HepG2 (cell line): ENCODE data around the gene COL13A1. TPM values are rescaled to one million over a fixed set of nuclear protein-coding genes. Genes with fewer than 3 reads are reported as not detected.

Source experiments
- FOXA3 ChIP-seq: IDR thresholded peaks from 2 replicates; pipeline ENCODE4 v1.6.1; 2016; ENCODE audit warnings: missing genetic modification reagents, missing compliant biosample characterization
- KDM4B ChIP-seq: sonication (generic); formaldehyde crosslinking; IDR thresholded peaks from 2 replicates; pipeline ENCODE4 v1.4.0; 2020; ENCODE audit warnings: missing genetic modification reagents
- MATR3 ChIP-seq: sonication (generic); formaldehyde crosslinking; IDR thresholded peaks from 2 replicates; pipeline ENCODE4 v1.4.0; 2020; ENCODE audit warnings: missing genetic modification reagents
- MAX ChIP-seq: IDR thresholded peaks from 2 replicates; pipeline ENCODE4 v1.6.1; 2012; ENCODE audit warnings: inconsistent platforms
- MTF1 ChIP-seq: sonication (generic); formaldehyde crosslinking; IDR thresholded peaks from 2 replicates; pipeline ENCODE4 v1.5.0; 2020; ENCODE audit warnings: missing genetic modification reagents
- TAF1 ChIP-seq: sonication (generic); formaldehyde crosslinking; IDR thresholded peaks from 2 replicates; pipeline ENCODE4 v1.4.0; 2020; ENCODE audit warnings: missing genetic modification reagents
- ZFP1 ChIP-seq: IDR thresholded peaks from 2 replicates; pipeline ENCODE4 v1.6.1; 2016
- ZNF292 ChIP-seq: sonication (generic); formaldehyde crosslinking; IDR thresholded peaks from 2 replicates; pipeline ENCODE4 v1.8.1; 2022; ENCODE audit warnings: mild to moderate bottlenecking, low read depth, missing genetic modification reagents, borderline replicate concordance
- ZNF589 ChIP-seq: sonication (generic); formaldehyde crosslinking; conservative IDR thresholded peaks from 2 replicates; pipeline ENCODE4 v1.8.0; 2022; ENCODE audit warnings: mild to moderate bottlenecking, moderate library complexity, missing genetic modification reagents
- ZSCAN9 ChIP-seq: IDR thresholded peaks from 2 replicates; pipeline ENCODE4 v1.6.1; 2016; ENCODE audit warnings: borderline replicate concordance
- polyA plus RNA-seq, 8 experiments: library from polyadenylated mRNA; depleted of rRNA in 3 of 8; stranded (reverse) in 7 of 8; unstranded in 1 of 8; fragments of >200 nt; fragmentation: Illumina TruSeq in 4 of 8; extraction: Trizol in 4 of 8; gene quantifications; 2 replicates each; pipeline versions ENCODE4 v1.2.1 to v1.2.3, GENCODE V29; 2011 to 2016; ENCODE audit warnings: low read depth in 4 of 8, missing spikeins in 1 of 8, mixed read lengths in 1 of 8; ENCODE audit not compliant: insufficient read depth in 1 of 8
- total RNA-seq, 5 experiments: library from RNA; depleted of rRNA; stranded (reverse); fragments of >200 nt; fragmentation: Illumina TruSeq; extraction: Trizol; gene quantifications; 2 replicates each; pipeline ENCODE4 v1.2.3, GENCODE V29; 2016; ENCODE audit warnings: low read depth in 1 of 5
- TF ChIP-seq, protein P1 (sequence below): sonication (generic); formaldehyde crosslinking; IDR thresholded peaks from 2 replicates; pipeline ENCODE4 v1.5.0; 2020; ENCODE audit warnings: mild to moderate bottlenecking, missing genetic modification reagents, borderline replicate concordance

The COL13A1 gene
- total and polyA plus RNA-seq, 2 of the 13 experiments (the other 11 are each of a cell fraction or from before 2014, with no cell fraction given): 0.07 TPM; not detected in 1

GRCh38 chr10:69916118-69916517 is 114.4 kb downstream of the COL13A1 start (continued):
- TF ChIP-seq, protein P1, sequence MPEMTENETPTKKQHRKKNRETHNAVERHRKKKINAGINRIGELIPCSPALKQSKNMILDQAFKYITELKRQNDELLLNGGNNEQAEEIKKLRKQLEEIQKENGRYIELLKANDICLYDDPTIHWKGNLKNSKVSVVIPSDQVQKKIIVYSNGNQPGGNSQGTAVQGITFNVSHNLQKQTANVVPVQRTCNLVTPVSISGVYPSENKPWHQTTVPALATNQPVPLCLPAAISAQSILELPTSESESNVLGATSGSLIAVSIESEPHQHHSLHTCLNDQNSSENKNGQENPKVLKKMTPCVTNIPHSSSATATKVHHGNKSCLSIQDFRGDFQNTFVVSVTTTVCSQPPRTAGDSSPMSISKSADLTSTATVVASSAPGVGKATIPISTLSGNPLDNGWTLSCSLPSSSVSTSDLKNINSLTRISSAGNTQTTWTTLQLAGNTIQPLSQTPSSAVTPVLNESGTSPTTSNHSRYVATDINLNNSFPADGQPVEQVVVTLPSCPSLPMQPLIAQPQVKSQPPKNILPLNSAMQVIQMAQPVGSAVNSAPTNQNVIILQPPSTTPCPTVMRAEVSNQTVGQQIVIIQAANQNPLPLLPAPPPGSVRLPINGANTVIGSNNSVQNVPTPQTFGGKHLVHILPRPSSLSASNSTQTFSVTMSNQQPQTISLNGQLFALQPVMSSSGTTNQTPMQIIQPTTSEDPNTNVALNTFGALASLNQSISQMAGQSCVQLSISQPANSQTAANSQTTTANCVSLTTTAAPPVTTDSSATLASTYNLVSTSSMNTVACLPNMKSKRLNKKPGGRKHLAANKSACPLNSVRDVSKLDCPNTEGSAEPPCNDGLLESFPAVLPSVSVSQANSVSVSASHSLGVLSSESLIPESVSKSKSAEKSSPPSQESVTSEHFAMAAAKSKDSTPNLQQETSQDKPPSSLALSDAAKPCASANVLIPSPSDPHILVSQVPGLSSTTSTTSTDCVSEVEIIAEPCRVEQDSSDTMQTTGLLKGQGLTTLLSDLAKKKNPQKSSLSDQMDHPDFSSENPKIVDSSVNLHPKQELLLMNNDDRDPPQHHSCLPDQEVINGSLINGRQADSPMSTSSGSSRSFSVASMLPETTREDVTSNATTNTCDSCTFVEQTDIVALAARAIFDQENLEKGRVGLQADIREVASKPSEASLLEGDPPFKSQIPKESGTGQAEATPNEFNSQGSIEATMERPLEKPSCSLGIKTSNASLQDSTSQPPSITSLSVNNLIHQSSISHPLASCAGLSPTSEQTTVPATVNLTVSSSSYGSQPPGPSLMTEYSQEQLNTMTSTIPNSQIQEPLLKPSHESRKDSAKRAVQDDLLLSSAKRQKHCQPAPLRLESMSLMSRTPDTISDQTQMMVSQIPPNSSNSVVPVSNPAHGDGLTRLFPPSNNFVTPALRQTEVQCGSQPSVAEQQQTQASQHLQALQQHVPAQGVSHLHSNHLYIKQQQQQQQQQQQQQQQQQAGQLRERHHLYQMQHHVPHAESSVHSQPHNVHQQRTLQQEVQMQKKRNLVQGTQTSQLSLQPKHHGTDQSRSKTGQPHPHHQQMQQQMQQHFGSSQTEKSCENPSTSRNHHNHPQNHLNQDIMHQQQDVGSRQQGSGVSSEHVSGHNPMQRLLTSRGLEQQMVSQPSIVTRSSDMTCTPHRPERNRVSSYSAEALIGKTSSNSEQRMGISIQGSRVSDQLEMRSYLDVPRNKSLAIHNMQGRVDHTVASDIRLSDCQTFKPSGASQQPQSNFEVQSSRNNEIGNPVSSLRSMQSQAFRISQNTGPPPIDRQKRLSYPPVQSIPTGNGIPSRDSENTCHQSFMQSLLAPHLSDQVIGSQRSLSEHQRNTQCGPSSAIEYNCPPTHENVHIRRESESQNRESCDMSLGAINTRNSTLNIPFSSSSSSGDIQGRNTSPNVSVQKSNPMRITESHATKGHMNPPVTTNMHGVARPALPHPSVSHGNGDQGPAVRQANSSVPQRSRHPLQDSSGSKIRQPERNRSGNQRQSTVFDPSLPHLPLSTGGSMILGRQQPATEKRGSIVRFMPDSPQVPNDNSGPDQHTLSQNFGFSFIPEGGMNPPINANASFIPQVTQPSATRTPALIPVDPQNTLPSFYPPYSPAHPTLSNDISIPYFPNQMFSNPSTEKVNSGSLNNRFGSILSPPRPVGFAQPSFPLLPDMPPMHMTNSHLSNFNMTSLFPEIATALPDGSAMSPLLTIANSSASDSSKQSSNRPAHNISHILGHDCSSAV (CRISPR knock-in tag): no peak
- no peak for TF ChIP-seq MTF1 (CRISPR knock-in tag)
- TF ChIP-seq KDM4B (CRISPR knock-in tag): no peak
- TF ChIP-seq ZNF589 (CRISPR knock-in tag): no peak
- no peak for TF ChIP-seq ZFP1 (CRISPR knock-in tag)
- TF ChIP-seq TAF1 (CRISPR knock-in tag): no peak
- no peak for TF ChIP-seq MAX
- no peak for TF ChIP-seq FOXA3 (CRISPR knock-in tag)
- no peak for TF ChIP-seq ZNF292 (CRISPR knock-in tag)
- no peak for TF ChIP-seq ZSCAN9
- TF ChIP-seq MATR3 (CRISPR knock-in tag): no peak
